Bronchial epithelial cell (primary cell): ENCODE data around the gene FAM209B. TPM values are rescaled to one million over a fixed set of nuclear protein-coding genes. Genes with fewer than 3 reads are reported as not detected.
"Not testable (repeated sequence)": the region's sequence is repeated elsewhere in the genome, so short reads cannot be mapped to it uniquely, and the experiment has no call there.

Experiments
- DNase-seq: peaks from one replicate; pipeline ENCODE4 v3.0.0-alpha.2; 2010; ENCODE audit warnings: low read depth
- FAIRE-seq: peaks from 2 replicates; lab custom pipeline; 2011; peaks lifted over from hg19 to GRCh38; lab: Jason Lieb, UNC
- H3K27me3 ChIP-seq: 2 replicates; pipeline ENCODE4 v1.5.1; 2011; ENCODE audit warnings: low read length; ENCODE audit not compliant: control insufficient read depth, insufficient read depth
- H3K36me3 ChIP-seq: 2 replicates; pipeline ENCODE4 v1.5.1; 2011; ENCODE audit warnings: low read length; ENCODE audit not compliant: control insufficient read depth, insufficient read depth
- H3K4me3 ChIP-seq: 2 replicates; pipeline ENCODE4 v1.5.1; 2011; ENCODE audit warnings: mild to moderate bottlenecking, low read depth, low read length, control low read depth
- CTCF ChIP-seq: IDR thresholded peaks from 2 replicates; pipeline ENCODE4 v1.5.1; 2011; ENCODE audit warnings: mild to moderate bottlenecking, moderate library complexity, low read length, control low read depth, inconsistent platforms; ENCODE audit not compliant: insufficient read depth, severe bottlenecking
- total RNA-seq: library from RNA; depleted of rRNA; stranded (reverse); fragments of >200 nt; gene quantifications from 2 replicates; pipeline ENCODE4 v1.2.1, GENCODE V29; 2014

FAM209B gene
- total RNA-seq, 1 donor from 2014 or later, result 0.26 TPM

GRCh38 chr20:56551571-56551970, 18.5 kb downstream of the FAM209B start:
- no peak for DNase-seq
- H3K36me3 ChIP-seq, result no peaks in the 10 kb centered on the region
- TF ChIP-seq CTCF, result no peak
- H3K4me3 ChIP-seq, result no peak overlapping the region
- H3K27me3 ChIP-seq, result peaks cover 3% of the 10 kb centered on the region
- FAIRE-seq, result no peak

- no peak overlapping the region for H3K4me3 ChIP-seq
- FAIRE-seq (no peak), DNase-seq (no peak)
- no peaks in the 10 kb centered on the region for H3K36me3 ChIP-seq
- no peak for TF ChIP-seq CTCF
- peaks cover 3% of the 10 kb centered on the region for H3K27me3 ChIP-seq
Observed at GRCh38 chr20:56552911-56553629, 20.0 kb downstream of the FAM209B start.

GRCh38 chr20:56554869-56555268, 21.8 kb downstream of the FAM209B start:
- no peak for FAIRE-seq
- Histone ChIP-seq H3K4me3 (no peak overlapping the region), H3K36me3 (no peaks in the 10 kb centered on the region), H3K27me3 (peaks cover 3% of the 10 kb centered on the region)
- no peak for TF ChIP-seq CTCF
- peak; percentile 96 for DNase-seq

- no peak for FAIRE-seq
- H3K27me3 ChIP-seq, result no peaks in the 10 kb centered on the region
- no peak for TF ChIP-seq CTCF
- DNase-seq, result no peak
- no peak overlapping the region for H3K4me3 ChIP-seq
- no peaks in the 10 kb centered on the region for H3K36me3 ChIP-seq
Observed at GRCh38 chr20:56558968-56559367, 25.9 kb downstream of the FAM209B start.

- not testable (repeated sequence) for H3K27me3 ChIP-seq, DNase-seq, H3K36me3 ChIP-seq, H3K4me3 ChIP-seq, FAIRE-seq
Observed at GRCh38 chr20:56564526-56564925, 31.5 kb downstream of the FAM209B start.

- FAIRE-seq (no peak), DNase-seq (no peak)
- Histone ChIP-seq H3K36me3 (no peaks in the 10 kb centered on the region), H3K27me3 (no peaks in the 10 kb centered on the region), H3K4me3 (no peak overlapping the region)
- no peak for TF ChIP-seq CTCF
Observed at GRCh38 chr20:56565511-56565910, 32.5 kb downstream of the FAM209B start.
